Measurements from ENCODE around the gene ZFYVE16.
A peak's percentile ranks its signal among the peaks of the same experiment; 100 is the strongest.
"Not testable (repeated sequence)": the region's sequence is repeated elsewhere in the genome, so short reads cannot be mapped to it uniquely, and the experiment has no call there.

Gene ZFYVE16

DNA sequence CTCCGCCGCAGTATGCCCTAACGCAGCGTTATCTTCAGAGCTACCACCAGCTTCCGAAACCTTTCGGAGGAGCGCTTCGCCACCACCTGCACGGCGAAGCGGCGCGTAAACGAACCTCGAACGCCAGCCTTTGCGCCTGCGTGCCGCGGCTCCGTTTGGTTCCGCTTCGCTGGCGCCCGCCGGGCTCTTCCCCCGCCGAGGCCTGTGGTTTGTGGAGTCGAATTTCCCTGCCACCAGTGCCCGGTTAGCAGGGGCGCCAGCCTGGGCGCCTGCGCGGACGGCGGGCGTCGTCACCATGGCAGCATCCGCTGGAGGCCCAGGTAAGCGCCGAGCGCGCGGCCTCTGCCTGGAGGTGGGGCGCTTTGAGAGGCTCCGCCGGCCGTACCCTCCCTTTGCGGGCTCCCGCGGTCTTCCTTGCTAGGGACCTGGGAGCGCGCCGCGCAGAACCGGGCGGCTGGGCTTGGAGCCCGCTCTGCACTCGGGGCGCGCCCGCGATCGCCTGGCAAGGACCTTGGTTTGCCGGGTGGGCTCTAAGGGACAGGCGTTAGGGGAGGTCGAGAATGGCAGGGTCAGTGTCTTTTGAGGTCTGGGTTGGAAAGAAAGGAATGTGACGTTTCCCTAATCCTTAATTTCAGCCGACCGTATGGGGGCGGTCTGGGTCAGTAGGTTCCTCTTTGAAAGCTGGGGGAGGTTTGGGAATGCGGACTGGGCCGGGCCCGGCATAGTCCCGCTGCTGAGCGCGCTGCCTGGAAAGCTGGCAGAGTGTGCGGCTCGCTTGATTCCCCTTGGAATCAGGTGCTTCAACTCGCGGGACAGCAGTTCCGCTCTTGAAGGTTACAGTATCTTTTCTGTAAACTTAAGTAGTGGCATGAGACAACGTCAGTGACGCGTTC is 80.2 kb downstream of the ZFYVE16 start, which contains the start of gene FAM151B:
FAM151B (plus strand) TSS at position 272 of the 893 bp plus-strand sequence; CDS start at position 296, 24 bp downstream.
- peak; percentile 65 for DNase-seq (ENCODE audit: low read depth)

DNA sequence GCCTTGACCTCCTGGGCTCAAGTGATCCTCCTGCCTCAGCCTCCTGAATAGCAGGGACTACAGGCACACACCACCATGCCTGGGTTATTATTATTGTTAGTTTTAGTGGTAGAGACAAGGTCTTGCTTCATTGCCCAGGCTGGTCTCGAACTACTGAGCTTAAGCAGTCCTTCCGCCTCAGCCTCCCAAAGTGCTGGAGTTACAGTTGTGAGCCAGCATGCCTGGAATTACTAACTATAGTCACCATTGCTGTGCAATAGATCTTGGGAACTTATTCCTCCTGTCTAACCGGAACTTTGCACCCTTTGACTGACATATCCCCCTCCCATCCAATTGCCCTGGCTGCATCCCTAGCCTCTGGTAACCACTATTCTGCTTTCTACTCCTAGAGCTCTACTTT is 83.4 kb downstream of the ZFYVE16 start:
- DNase-seq (ENCODE audit: low read depth) = no peak

- no peak for DNase-seq (ENCODE audit: low read depth)
These were observed 84.9 kb downstream of the ZFYVE16 start for GRCh38 chr5:80492741-80493140.

DNA sequence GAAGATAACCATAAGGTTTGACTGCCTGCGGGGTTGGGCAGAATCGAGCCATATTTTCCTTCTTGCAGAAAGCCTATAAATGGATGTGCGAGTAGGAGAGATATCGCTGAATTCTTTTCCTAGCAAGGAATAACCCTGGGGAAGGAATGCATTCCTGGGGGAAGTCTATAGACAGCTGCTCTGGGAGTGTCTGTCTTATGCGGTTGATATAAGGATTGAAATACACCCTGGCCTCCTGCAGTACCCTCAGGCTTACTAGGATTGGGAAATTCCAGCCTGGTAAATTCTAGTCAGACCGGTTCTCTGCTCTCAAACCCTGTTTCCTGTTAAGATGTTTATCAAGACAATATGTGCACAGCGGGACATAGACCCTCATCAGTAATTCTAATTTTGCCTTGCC is 85.6 kb downstream of the ZFYVE16 start:
- DNase-seq (ENCODE audit: low read depth) = not testable (repeated sequence)

DNA sequence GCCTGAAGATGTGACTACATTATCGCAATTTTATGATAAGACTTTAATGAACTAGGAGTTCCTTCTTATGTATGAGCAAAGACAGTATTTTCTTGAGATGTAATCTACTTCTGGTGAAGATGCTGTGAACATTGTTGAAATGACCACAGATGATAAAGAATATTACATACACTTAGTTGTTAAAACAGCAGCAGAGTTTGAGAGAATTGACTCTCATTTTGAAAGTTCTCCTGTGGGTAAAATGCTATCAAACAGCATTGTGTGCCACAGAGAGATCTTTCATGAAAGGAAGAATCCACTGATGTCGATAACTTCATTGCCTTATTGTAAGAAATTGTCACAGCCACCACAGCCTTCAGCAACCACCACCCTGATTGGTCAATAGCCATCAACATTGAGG is 88.0 kb downstream of the ZFYVE16 start:
- DNase-seq (ENCODE audit: low read depth) = no peak

DNA sequence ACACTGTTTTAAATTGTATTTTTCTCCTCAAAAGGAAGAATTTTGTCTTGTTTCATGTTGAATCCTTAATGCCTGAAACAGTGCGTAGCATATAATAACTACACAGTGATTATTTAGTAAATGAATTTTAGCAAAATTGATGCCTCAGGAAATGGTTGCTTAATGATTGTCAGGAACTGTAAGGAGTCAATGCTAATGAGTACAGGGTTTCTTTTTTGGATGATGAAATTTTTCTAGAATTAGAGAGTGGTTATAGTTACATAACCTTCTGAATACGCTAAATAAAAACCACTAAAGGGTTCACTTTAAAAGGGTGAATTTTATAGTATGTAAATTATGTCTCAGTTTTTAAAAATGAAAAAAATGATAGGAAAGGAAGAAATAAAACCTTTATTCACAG is 94.9 kb downstream of the ZFYVE16 start:
- DNase-seq (ENCODE audit: low read depth) = no peak

DNA sequence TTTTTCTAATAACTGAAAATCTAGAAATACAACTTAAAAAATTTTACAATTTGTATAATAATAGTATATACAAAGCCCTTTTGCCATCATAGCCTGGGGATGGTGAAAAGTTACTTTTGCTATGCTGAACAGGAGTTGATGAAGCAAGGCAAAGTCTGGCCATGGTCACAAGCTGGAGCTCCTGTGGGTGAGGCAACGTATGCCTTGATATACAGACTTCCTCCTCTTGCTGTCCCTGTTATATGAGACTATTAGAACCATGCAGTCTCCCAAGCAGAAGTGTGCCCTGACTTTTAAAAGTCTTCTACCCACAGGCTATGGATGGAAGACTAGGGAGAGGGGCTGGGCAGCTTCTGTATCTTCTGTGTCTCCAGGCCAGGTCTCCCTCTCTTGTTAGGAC is 95.8 kb downstream of the ZFYVE16 start:
- no peak for DNase-seq (ENCODE audit: low read depth)

GRCh38 chr5:80504833-80505232 is 97.0 kb downstream of the ZFYVE16 start:
- no peak for DNase-seq (ENCODE audit: low read depth)

DNA sequence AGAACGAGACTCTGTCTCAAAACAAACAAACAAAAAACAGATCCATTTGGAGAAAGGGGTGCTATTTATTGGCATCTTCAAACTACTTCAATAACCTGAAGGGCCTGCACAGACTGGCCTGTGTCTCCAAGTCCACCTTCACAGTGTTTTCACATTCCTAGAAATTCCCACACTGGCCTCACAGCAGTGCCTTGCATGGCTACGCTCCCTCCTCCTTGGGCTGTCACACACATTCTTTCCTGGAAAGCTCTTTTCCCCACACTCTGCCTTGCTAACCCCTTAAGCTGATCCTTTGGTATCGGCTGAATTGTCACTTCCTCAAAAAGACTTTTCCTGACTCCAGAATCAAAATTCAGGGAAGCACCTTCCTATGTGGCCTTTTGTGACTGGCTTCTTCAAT is 99.8 kb downstream of the ZFYVE16 start:
- DNase-seq (ENCODE audit: low read depth) = no peak

DNA sequence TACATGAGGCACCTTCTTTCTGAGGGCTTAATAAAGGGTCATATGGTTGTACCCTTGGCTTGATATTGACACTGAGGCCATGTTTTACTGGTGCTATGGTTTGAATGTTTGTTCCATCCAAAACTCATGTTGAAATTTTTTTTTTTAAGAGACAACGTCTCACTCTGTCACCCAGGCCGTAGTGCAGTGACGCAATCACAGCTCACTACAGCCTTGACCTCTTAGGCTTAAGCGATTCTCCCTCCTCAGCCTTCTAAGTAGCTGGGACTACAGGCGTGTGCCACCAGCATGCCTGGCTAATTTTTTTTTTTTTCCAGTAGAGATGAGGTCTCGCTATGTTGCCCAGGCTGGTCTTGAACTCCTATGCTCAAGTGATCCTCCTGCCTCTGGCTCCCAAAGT is 101.0 kb downstream of the ZFYVE16 start:
- no peak for DNase-seq (ENCODE audit: low read depth)

- no peak for DNase-seq (ENCODE audit: low read depth)
These were observed 101.5 kb downstream of the ZFYVE16 start for GRCh38 chr5:80509362-80509761.

DNA sequence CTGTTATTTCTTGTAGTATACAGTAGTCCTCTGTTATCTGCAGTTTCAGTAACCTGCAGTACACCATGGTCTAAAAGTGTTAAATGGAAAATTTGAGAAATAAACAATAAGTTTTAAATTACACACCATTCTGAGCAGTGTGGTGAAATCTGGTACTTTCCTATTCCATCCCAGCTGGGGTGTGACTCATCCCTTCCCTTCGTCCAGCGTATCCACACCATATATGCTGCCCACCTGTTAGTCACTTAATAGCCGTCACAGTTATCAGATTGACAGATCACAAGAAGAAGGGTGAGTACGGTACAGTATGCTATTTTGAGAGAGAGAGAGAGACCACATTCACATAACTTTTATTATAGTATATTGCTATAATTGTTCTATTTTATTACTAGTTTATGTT is 109.0 kb downstream of the ZFYVE16 start:
- no peak for DNase-seq (ENCODE audit: low read depth)
